Activated T-cell treated with anti-CD3 and anti-CD28 coated beads, Interleukin-2, amount 50 U/mL, for 24 hours (primary cell): ENCODE measurements around the gene TDRD15.

Source experiments
- DNase-seq: peaks from one replicate; pipeline ENCODE4 v3.0.0-alpha.2; 2020
- H3K27ac Mint-ChIP-seq: 2 replicates; pipeline ENCODE4 v1.8.0; 2020; ENCODE audit warnings: mild to moderate bottlenecking, mixed read lengths
- H3K27me3 Mint-ChIP-seq: 2 replicates; pipeline ENCODE4 v1.8.0; 2020; ENCODE audit warnings: mixed read lengths
- H3K36me3 Mint-ChIP-seq: 2 replicates; pipeline ENCODE4 v1.8.0; 2020; ENCODE audit warnings: low read depth, mixed read lengths
- H3K4me1 Mint-ChIP-seq: 2 replicates; pipeline ENCODE4 v1.8.0; 2020; ENCODE audit warnings: low read depth, mixed read lengths
- H3K4me3 Mint-ChIP-seq: 2 replicates; pipeline ENCODE4 v1.8.0; 2020; ENCODE audit warnings: mild to moderate bottlenecking, moderate library complexity, mixed read lengths
- H3K9me3 Mint-ChIP-seq: 2 replicates; pipeline ENCODE4 v1.8.0; 2020; ENCODE audit warnings: mixed read lengths

TDRD15 gene

GRCh38 chr2:21165350-21165749 lies 41.6 kb downstream of the TDRD15 start:
- no peak for DNase-seq
- Mint-ChIP-seq H3K27ac (no peak overlapping the region), H3K9me3 (no peaks in the 10 kb centered on the region), H3K4me1 (no peaks in the 10 kb centered on the region), H3K4me3 (no peak overlapping the region), H3K27me3 (no peaks in the 10 kb centered on the region), H3K36me3 (no peaks in the 10 kb centered on the region)

DNA sequence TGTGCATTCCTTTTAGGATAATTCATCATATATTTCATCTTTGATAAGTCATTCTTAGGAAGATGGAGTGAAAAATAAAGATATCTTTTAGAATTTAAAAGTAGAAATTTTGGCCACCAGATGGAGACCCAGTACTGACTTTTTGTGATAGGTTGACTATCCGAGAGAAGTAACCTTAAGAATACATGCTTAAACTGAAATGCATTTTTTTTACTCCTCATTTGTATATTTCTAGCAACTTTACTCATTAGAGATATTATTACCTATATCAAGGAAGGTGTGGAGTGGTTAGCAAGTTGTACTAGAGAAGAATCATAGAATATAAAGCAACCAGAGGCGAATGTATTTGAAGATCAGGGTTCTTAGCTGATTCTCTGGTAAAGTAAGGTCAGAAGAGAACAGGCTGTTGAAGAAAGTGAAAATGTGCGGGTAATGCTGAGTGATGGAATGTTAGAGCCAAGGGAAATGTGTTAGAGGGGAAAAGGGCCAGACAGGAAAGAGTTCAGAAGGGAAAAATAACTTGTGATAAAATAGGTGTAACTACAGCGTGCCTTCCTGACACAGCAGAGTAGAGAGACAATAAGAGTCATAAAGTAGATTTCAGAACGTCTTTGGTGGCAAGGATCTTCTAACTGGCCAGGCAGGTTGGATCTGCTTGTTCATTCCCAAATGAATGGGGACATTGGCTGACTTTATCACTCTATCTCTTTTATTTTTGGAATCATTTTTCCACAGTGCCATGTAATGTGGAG lies 52.3 kb downstream of the TDRD15 start:
- Mint-ChIP-seq H3K27me3 (no peaks in the 10 kb centered on the region), H3K4me3 (no peak overlapping the region), H3K36me3 (no peaks in the 10 kb centered on the region), H3K4me1 (no peaks in the 10 kb centered on the region), H3K27ac (no peak overlapping the region), H3K9me3 (no peaks in the 10 kb centered on the region)
- no peak for DNase-seq

- no peak overlapping the region for H3K27ac Mint-ChIP-seq
- no peak overlapping the region for H3K4me3 Mint-ChIP-seq
- no peak for DNase-seq
- no peaks in the 10 kb centered on the region for H3K9me3 Mint-ChIP-seq
- no peaks in the 10 kb centered on the region for H3K27me3 Mint-ChIP-seq
- no peaks in the 10 kb centered on the region for H3K4me1 Mint-ChIP-seq
- H3K36me3 Mint-ChIP-seq = no peaks in the 10 kb centered on the region
Observed at GRCh38 chr2:21181957-21182356, 58.2 kb downstream of the TDRD15 start.

- no peaks in the 10 kb centered on the region for H3K9me3 Mint-ChIP-seq
- H3K4me3 Mint-ChIP-seq = no peak overlapping the region
- no peak for DNase-seq
- no peaks in the 10 kb centered on the region for H3K27me3 Mint-ChIP-seq
- H3K4me1 Mint-ChIP-seq = no peaks in the 10 kb centered on the region
- no peaks in the 10 kb centered on the region for H3K36me3 Mint-ChIP-seq
- no peak overlapping the region for H3K27ac Mint-ChIP-seq
Observed at GRCh38 chr2:21183306-21183705, 59.5 kb downstream of the TDRD15 start.

DNA sequence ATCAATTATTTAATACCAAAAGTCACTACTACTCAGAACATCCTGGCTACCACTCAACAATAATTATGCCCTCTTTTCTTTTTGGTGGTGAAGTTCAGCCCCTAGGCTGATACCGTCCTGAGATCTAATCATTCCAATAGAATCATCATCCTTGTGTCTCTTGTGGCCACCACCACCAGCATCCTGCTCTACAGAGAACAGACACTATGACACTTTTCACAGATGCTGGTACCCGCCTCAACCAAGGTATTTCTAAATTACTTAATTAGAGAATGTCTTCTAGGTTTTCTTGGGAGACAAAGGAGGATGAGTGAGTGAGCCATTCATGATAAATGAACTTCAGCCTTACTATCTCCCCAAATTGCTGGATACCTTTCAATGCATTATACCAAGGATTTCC lies 60.0 kb downstream of the TDRD15 start:
- Mint-ChIP-seq H3K27ac (no peak overlapping the region), H3K4me1 (no peaks in the 10 kb centered on the region), H3K9me3 (no peaks in the 10 kb centered on the region), H3K36me3 (no peaks in the 10 kb centered on the region), H3K4me3 (no peak overlapping the region), H3K27me3 (no peaks in the 10 kb centered on the region)
- no peak for DNase-seq

DNA sequence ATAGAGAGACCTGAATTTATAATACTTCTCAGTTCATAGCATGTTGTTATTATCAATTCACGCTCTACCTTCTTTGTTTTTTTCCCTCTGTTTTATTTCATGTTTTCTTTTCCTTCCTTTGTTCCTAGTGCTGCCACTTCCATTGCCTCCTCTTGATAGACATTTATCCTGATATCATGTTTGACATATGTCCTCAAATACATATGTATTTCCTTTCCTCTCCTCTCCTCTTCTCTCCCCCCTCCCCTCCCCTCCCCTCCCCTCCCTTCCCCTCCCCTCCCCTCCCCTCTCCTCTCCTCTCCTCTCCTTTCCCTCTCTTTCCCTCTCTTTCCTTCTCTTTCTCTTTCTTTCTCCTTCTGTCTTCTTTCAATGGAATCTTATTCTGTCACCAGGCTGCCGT lies 67.8 kb downstream of the TDRD15 start:
- no peak overlapping the region for H3K27ac Mint-ChIP-seq
- H3K36me3 Mint-ChIP-seq = no peaks in the 10 kb centered on the region
- H3K4me1 Mint-ChIP-seq = no peaks in the 10 kb centered on the region
- DNase-seq = no peak
- no peaks in the 10 kb centered on the region for H3K9me3 Mint-ChIP-seq
- H3K27me3 Mint-ChIP-seq = no peaks in the 10 kb centered on the region
- H3K4me3 Mint-ChIP-seq = no peak overlapping the region
